ENCODE data around the gene OPRM1.
A peak's percentile ranks its signal among the peaks of the same experiment; 100 is the strongest.
"Not testable (repeated sequence)": the region's sequence is repeated elsewhere in the genome, so short reads cannot be mapped to it uniquely, and the experiment has no call there.

OPRM1 gene

DNA sequence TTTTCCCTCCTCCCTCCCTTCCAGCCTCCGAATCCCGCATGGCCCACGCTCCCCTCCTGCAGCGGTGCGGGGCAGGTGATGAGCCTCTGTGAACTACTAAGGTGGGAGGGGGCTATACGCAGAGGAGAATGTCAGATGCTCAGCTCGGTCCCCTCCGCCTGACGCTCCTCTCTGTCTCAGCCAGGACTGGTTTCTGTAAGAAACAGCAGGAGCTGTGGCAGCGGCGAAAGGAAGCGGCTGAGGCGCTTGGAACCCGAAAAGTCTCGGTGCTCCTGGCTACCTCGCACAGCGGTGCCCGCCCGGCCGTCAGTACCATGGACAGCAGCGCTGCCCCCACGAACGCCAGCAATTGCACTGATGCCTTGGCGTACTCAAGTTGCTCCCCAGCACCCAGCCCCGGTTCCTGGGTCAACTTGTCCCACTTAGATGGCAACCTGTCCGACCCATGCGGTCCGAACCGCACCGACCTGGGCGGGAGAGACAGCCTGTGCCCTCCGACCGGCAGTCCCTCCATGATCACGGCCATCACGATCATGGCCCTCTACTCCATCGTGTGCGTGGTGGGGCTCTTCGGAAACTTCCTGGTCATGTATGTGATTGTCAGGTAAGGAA is at the start of gene OPRM1:
Gene OPRM1 (plus strand): TSS at position 10 of the 612 bp plus-strand sequence. CDS start 305 bp downstream, at position 315.
- DNase-seq, result peak; percentile 7

DNA sequence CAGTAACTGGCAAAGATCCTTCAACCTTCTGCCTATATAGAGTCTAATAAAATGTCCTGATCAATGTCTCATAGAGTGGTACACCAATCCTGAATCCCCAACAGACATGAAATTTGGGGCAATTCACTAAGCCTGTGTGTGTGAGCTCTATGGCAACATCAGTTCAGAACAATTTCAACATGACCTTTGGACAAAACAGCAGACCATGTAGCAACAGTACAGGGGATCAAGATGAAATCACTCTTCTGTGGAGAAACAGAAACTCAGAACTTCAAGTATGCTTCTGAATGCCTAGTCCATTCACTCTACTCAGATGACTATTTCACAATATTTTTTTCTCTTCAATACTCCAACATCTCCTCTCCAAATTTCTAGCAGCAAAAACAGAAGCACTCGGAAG is 49.1 kb upstream of the OPRM1 start:
- DNase-seq, result no peak

DNA sequence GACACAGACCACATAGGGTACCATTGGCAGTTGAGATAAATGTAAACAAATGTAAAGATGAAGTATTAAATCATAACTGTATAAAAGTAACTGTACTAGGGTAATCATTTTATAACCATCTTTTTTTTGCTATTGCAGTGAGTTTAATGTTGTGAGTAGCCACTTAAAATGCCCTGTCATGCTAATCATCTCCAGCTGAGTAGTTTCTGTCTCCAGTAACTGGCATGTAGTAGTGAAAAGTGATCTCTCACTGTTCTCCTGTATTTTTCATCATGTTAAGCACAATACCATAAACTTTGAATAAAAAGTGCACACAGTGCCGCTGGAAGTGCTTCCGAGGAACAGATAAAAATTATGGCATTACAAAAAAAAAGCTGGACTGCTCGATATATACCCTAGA is 45.0 kb upstream of the OPRM1 start:
- no peak for DNase-seq

DNA sequence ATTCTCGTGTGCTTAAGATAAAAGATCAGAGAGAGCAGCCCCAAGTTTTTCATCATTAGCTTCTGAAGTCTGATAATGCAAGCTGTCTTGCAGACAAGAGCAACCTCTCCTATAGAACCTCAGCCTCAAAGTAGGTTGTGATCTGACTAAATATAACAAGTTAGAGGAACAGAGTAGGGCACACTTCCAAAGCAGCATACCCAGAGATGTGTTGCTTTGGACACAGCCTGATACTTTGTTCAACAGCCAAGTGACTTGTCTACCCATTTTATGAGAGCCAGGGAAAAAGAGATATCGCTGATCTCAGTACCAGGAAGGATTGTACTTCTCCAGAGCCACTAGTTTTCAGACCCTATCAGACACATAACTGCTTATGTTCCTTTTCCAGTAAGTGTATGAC is 44.2 kb upstream of the OPRM1 start:
- no peak for DNase-seq

DNA sequence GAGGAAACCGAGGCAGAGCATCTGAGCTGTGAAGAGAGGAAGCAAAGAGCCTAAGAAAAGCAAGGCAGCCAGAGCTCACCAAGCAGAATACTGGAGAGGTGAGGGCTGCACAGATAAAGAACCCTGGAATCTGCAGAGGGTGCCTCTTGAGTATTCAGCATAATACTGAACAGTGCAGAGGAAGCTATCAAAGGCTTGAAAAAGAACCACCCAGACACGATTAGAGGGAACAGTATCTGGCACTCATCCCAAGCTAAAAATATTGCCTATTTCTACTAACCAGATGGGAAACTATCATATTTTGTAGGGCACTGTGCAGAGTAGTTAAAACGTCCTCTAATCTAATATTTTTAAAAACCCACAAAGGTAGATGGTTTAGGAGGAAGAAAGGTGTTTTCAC is 41.8 kb upstream of the OPRM1 start:
- no peak for DNase-seq

DNA sequence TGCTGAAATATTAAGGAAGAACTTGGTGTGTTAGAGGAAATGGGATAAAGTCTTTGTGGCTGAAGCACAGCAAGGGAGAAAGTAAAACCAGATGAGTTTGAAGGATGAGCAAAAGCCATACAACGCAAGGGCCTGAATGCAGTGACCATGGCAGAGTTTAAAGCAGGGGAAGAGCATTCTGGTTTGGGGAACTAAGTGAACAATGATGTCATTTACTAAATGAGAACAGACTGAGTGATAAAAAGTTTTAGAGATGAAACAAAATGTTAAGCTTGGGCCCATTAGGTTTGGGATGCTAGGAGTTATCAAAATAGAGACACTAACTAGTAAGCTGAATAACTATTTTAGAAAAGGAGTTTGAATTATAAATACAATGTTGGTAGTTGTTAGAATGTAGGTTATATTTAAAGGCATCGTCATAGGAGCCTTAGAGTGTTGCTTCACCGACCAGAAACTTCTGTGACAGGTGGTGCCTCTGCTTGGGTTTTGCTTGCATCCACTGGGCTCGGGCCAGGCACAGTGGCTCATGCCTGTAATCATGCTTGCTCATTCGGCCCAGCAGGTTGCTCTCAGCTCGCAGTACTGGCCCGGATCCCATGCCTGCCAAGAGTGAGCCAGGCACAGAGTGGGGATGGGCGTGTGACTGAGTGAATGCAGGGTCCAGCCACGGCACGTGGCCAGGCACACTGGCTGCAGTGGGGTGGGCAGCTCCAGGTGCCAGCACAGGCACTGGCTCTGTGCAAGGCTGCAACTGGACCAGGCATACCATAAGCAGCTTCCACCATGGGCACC is 37.4 kb upstream of the OPRM1 start:
- DNase-seq, result no peak

DNA sequence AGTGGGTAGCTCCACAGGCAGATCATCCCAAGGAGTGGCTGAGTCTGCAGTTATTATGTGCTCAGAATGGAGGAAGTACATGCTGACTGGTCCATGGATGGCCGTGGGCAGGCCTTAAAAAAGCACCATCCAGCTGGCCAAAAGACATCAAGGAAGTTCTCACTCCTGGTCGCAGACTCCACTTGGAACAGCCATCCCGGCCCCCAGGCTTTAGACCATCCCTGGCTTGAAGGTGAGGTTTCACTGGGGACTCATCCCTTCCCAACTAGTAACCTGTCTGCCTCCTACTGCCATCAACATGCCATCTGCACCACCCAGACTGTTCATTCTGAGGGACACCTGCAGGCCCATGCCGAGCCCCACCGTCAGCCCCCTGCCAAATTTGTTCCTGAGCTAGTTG is 36.1 kb upstream of the OPRM1 start:
- DNase-seq, result no peak

DNA sequence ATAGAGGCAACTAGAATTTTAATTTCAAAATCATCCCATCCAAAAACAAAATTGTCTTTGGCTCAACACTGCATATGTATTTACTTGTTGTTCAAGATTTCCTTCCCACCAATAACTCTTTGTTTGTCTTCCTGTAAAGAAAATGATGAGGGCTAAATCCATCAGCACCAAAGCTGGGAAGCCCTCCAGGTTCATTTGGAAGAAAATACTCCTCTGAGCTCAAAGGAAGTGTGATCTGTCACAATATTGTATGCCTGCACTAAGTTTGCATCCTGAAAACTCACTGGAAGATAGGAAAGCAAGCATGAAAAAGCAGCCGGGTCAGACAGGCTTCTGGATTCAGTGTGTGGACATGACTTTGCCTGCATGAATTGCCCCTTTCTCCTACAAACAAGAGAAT is 28.7 kb upstream of the OPRM1 start:
- no peak for DNase-seq

DNA sequence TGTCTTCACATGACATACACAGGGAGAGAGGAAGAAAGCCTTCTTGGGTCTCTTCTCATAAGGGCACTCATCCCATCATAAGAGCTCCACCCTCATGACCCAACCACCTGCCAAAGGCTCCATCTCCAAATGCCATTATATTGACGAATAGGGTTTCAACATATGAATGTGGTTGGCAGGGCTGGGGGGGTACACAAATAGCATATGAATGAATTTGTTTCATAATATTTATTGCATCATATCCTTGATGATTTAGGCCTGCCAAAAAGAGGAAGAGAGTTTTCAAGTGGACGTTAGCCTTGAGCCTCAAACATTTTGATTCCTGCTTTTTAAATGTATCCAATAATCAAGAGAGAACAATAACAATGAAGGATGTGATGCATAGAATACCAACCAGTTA is 26.2 kb upstream of the OPRM1 start:
- DNase-seq, result no peak

DNA sequence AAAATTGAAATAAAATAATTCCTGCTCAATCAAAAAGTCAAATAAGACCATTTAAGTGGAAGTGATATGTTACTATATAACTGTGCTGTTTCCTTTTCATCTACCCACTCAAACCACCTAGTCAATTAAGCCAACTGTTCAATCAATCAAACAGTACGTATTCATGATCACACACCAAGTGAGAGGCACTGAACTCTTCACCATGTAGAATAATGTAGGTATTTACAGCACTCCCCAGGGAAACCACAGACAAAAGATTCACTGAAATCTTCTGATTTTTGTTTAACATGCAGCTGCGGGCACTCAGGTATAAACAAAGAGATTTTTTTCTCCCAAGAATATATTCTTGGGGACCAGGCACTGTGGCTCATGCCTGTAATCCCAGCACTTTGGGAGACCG is 21.3 kb upstream of the OPRM1 start:
- no peak for DNase-seq

DNA sequence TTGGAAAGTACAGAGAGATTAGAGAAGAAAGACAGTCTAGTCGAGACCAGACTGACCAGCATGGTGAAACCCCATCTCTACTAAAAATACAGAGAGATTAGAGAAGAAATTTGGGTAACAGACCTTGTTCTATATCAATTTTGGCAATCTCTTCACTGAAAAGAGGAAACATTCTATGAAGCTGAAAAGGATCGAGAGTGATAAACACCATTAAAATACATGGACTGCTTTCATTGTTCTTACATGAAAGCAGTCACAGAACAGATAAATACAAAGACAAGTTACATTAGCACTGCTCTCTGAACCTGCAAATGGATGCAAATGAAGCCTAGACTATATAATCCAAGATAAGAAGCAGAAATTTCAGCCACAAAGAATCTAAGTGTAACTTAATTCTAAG is 8.4 kb upstream of the OPRM1 start:
- DNase-seq, result no peak

DNA sequence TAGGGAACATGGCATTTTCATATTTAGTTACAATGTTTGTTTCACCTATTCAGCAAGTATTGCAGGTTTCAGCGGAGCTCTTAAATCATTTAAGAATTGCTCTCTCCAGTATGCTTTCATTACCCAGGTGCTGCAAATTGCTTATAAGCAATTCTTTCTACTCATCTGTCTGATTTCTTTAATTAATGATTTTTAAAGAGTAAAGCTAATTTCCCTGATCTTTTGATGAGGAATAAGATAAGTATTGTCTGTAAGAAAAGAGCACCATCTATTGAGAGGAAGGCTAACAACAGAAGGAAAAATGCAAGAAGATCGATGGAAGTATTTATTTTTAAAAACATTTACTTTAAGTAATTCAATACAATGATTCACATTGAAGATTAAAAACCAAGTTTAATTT is 2.0 kb downstream of the OPRM1 start:
- no peak for DNase-seq

DNA sequence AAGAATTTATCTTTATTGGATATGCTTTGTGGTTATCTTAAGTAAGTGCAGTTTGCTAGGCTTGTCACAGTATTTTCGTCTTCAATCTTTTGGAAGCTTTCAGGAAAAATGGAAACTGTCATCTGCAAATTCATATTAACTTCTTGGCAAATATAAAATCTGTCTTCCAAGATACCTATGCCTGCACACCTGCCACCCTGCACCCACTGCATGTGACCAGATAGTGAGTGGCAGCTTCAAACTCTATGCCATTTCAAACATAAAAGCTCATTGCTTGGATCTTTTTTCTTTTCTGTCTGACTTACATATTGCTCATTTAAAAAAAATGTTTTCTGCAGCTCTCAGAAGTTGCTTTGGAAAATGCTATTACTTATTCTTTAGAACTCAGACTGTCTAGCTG is 14.1 kb downstream of the OPRM1 start:
- no peak for DNase-seq

DNA sequence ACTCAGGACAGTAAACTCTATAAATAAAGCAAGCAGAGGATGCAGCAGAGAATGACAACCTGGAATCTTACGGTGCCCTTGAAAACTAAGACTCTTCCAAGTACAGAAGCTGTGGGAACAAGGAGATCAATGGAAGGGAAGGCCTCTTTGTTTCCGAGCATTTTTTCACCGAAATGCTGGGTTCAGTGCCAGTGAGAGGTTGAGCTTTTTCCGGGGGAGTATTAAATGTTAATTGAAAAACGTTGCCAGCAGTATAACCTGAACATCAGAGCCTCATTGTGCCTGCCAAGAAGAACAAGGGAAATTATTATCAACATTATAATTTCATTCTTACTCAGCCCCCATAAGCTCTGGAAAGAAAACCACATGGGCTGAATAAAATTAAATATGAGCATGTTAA is 17.5 kb downstream of the OPRM1 start:
- DNase-seq, result no peak

DNA sequence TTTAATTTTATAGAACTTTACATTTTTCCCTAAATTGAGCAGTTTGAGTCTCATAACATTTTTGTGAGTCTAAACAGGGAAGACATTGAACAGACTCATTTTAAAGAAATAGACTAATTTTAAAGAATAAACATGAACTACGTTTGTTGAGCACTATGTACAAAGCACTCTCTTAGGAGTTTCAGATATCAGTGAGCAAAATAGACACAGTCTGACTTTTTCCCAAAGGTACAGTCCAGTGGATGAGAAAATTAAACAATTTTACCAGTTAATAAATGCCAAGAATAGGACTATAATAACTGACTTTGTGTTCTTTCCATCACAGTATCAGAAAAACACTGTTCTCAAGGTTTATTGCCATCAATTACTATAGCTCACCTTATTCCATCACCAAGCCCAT is 18.1 kb downstream of the OPRM1 start:
- DNase-seq, result no peak

DNA sequence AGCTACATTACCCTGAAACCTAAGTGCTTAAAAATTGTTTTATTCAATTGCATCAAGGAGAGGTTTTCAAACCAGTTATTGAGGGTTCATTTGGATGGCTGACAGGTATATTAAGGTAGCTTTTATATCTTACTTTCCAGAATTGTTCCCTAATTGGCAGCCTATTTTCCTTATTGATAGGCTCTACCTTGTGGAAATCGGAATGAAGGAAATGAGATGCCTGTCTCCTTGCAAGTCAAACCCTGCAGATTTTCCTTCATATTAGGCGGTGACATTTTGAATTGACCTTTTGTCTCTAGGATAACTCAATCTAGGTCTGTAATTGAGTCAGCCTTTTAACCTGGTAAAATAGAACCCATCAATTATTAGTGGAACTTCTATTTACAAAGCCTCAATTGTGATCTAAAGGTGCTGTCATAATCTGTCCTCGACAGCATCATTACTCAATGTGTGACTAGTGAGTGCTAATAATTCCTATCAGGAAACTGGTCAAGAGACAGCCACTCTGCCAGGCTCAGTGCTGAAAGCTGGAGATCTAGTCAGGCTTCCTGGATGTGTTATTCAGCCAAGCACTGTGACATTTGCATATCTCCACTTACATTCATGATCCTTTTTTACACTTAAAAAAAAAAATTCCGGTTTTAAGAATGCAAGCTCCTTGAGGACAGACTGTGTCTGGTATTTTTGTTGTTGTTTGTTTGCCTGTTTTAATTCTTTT is 20.1 kb downstream of the OPRM1 start:
- no peak for DNase-seq

DNA sequence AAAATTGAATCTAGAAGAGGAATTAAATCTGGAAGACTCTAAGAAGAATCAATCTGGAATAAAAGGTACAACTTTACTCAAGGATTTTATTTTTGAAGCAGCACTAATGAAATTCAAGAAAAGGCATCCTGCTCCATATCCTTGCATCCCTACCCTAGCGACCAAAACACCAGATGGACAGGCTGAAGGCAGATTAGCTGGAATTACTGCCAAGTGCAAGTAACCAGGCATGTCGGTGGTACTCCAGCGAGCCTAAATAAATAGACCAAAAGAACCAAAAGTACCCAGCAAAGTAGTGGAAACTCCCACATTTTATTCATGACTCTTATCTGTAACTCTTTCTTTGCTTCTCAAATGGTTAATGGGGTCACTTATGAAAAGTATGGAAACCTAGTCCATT is 21.0 kb downstream of the OPRM1 start:
- no peak for DNase-seq

DNA sequence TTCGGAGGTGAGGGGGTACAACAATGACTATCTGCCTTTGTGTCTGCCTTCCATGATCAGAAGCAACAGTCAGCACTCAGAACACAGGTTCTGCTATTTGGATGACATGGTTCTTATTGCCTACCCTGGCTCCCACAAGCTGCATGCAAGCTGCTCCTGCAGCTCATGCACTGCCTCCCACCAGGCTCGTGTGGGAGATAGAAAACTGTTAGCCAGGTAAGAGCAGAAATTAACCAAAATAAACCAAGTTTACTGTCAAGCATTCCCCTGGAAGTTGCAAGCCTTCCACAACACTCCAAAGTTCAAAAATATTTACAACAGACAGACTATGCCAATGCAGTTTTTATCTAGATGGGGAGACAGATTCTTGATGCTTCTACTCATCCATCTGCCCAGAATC is 31.0 kb downstream of the OPRM1 start:
- no peak for DNase-seq

DNA sequence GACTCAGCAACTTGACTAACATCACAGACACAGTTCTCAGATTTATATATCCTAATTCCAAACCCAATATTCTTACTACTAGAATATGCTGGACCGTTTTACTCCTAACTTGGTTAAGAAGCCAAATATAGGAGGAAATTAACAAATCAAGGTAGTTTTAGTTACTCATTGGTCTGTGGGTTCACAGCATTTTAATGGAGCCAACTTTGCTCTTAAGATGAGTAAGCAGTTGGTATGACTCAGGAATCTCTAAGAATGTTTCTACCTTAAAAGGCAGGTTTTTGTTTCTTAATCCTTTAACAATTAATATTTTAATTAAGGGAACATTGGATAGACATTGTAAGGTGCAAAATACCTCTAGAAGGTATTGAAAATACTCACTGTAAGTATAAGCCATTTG is 31.6 kb downstream of the OPRM1 start:
- DNase-seq, result no peak

DNA sequence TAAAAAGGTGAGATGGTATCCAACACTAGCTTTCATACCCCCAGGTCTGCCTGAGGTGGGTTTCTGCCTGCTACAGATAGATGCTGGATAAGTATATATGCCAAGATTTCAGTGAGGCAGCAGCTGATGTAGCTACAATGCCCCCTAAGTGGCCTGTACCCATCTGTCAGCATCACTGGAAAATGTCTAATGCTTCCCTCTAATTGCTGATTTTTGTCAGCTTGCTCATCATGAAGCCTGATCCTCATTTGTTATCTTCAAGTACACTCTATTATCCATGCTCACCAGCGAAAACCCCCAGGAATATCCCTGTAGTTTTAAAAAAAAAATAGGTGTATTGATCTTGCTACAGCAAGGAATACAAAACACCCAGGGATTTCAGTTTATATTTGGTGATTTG is 32.2 kb downstream of the OPRM1 start:
- no peak for DNase-seq

DNA sequence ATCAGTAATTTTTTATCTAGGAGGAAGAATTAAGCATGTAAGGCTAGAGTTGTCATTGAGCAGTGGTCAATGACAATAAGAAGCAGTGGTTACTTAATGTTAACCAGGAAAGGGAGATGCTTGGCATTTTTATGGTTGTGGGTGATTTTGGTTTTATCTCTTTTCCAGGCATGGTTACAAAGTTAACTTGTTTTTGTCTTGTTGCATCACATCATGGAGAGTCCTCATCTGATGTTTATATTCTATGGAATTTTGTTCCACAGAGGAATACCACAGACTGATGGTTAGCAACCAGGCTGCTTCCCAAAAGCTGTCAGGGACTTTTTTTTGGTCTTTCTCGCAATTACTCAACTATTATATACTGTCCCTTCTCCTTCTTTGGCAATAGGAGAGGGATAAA is 32.7 kb downstream of the OPRM1 start:
- DNase-seq, result no peak

DNA sequence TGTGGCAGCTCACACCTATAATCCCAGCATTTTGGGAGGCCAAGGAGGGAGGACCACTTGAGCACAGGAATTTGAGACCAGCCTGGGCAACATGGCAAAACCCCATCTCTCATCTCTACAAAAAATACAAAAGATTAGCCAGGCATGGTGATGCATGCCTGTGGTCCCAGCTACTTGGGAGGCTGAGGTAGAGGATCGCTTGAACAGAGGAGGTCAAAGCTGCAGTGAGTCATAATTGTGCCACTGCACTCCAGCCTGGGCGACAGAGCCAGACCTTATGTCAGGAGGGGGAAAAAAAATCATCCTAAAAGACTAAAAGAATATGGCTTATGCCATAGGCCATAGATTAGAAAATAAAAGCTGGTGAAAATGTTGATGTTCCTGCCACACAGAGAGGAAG is 39.6 kb downstream of the OPRM1 start:
- not testable (repeated sequence) for DNase-seq

DNA sequence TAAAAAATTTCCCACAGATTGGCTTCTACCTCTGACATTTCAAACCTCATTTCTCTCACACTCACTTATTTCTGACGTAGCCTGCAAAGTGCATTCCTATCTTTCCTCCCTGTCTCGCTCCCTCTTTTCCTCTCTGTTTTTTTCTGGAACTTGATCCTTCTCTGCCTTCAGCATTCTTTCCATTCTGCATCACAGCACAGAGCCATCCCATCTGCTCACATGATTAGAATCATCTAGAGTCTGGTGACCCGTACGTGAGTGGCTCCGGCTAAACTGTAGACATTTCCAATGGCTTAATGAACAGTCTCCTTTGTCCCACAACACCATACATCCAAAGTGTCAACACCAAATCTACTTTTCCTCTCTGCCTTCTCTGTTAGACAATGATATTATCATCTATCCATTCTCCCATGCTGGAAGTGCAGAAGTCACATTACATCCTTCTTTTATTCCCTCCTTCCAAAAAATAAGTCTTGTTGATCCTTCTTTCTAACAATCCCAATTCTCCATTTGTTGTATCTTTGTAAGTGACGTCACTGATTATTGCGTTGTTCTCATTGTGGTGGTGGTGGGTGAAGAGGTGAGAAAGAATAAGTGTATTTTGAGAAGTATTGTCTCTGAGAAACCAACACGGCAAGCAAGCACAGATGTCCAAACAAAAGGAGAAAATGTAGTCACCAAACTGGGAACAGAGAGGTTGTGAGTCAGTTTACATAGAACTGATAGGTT is 41.6 kb downstream of the OPRM1 start:
- no peak for DNase-seq

DNA sequence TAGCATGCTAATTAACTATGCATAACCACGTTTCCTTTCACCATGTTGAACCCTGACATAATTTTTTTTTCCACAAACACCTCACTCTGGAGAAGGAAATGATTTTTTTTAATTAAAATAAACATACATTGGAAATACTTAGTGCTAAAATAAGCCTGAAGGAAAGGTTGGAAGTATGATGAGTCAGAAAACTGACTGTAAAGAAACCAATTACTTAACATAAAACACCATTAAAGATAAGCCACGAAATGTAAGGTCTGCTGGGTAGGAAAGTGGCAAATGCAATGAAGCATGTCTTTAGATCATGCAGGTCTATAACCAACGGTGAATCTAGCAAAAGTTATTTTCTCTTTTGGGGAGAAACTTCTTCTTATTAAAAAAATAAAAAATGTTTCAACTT is 47.5 kb downstream of the OPRM1 start:
- no peak for DNase-seq
